ENCODE results near the gene GLE1. TPM values are rescaled to one million over a fixed set of nuclear protein-coding genes. Genes with fewer than 3 reads are reported as not detected.
A peak's percentile ranks its signal among the peaks of the same experiment; 100 is the strongest.
"Not testable (repeated sequence)": the region's sequence is repeated elsewhere in the genome, so short reads cannot be mapped to it uniquely, and the experiment has no call there.

Gene GLE1
- total RNA-seq, 2 donors from 2014 or later = 40.6 to 41.9 TPM

GRCh38 chr9:128484686-128485413 lies 19.7 kb upstream of the GLE1 start:
- Mint-ChIP-seq H3K4me3 (no peak overlapping the region), H3K27ac (no peak overlapping the region), H3K36me3 (peaks cover 21% of the 10 kb centered on the region), H3K9me3 (no peaks in the 10 kb centered on the region), H3K27me3 (no peaks in the 10 kb centered on the region), H3K4me1 (ENCODE audit: low read depth in 2 of 2) (peaks cover 0 to 8% of the 10 kb centered on the region in 2 donors)
- ATAC-seq (peak in 1 of 2 donors; percentile 32), DNase-seq (ENCODE audit: low spot score) (no peak)

GRCh38 chr9:128485414-128485855 lies 19.1 kb upstream of the GLE1 start:
- H3K36me3 Mint-ChIP-seq = peaks cover 22% of the 10 kb centered on the region
- ATAC-seq (no peak), DNase-seq (ENCODE audit: low spot score) (no peak)
- H3K4me3 Mint-ChIP-seq = no peak overlapping the region
- no peak overlapping the region for H3K27ac Mint-ChIP-seq
- H3K27me3 Mint-ChIP-seq = no peaks in the 10 kb centered on the region
- H3K9me3 Mint-ChIP-seq = no peaks in the 10 kb centered on the region
- H3K4me1 Mint-ChIP-seq (ENCODE audit: low read depth in 2 of 2) = peaks cover 0 to 8% of the 10 kb centered on the region in 2 donors

GRCh38 chr9:128486201-128486600 lies 18.3 kb upstream of the GLE1 start:
- H3K36me3 Mint-ChIP-seq = peaks cover 22% of the 10 kb centered on the region
- H3K27me3 Mint-ChIP-seq = no peaks in the 10 kb centered on the region
- peaks cover 0 to 8% of the 10 kb centered on the region in 2 donors for H3K4me1 Mint-ChIP-seq (ENCODE audit: low read depth in 2 of 2)
- H3K27ac Mint-ChIP-seq = no peak overlapping the region
- no peak overlapping the region for H3K4me3 Mint-ChIP-seq
- ATAC-seq (no peak), DNase-seq (ENCODE audit: low spot score) (no peak)
- H3K9me3 Mint-ChIP-seq = no peaks in the 10 kb centered on the region

- H3K27me3 Mint-ChIP-seq = no peaks in the 10 kb centered on the region
- H3K27ac Mint-ChIP-seq = no peak overlapping the region
- DNase-seq (ENCODE audit: low spot score) (no peak), ATAC-seq (no peak)
- H3K4me1 Mint-ChIP-seq (ENCODE audit: low read depth in 2 of 2) = no peaks in the 10 kb centered on the region
- peaks cover 19% of the 10 kb centered on the region for H3K36me3 Mint-ChIP-seq
- H3K4me3 Mint-ChIP-seq = no peak overlapping the region
- no peaks in the 10 kb centered on the region for H3K9me3 Mint-ChIP-seq
These were observed 11.1 kb upstream of the GLE1 start for GRCh38 chr9:128493424-128493823.

GRCh38 chr9:128494108-128494745 lies 10.3 kb upstream of the GLE1 start:
- ATAC-seq = peak in 1 of 2 donors; percentile 23
- DNase-seq (ENCODE audit: low spot score) = no peak
- H3K4me1 Mint-ChIP-seq (ENCODE audit: low read depth in 2 of 2) = no peaks in the 10 kb centered on the region
- no peaks in the 10 kb centered on the region for H3K27me3 Mint-ChIP-seq
- H3K9me3 Mint-ChIP-seq = no peaks in the 10 kb centered on the region
- H3K36me3 Mint-ChIP-seq = peaks cover 17% of the 10 kb centered on the region
- H3K4me3 Mint-ChIP-seq = no peak overlapping the region
- H3K27ac Mint-ChIP-seq = no peak overlapping the region

- H3K27ac Mint-ChIP-seq = no peak overlapping the region
- no peaks in the 10 kb centered on the region for H3K27me3 Mint-ChIP-seq
- DNase-seq (ENCODE audit: low spot score) = no peak
- no peaks in the 10 kb centered on the region for H3K9me3 Mint-ChIP-seq
- H3K4me1 Mint-ChIP-seq (ENCODE audit: low read depth in 2 of 2) = peaks cover 0 to under 1% of the 10 kb centered on the region in 2 donors
- H3K4me3 Mint-ChIP-seq = no peak overlapping the region
- ATAC-seq = no peak
- H3K36me3 Mint-ChIP-seq = peaks cover 14% of the 10 kb centered on the region
These were observed 9.8 kb upstream of the GLE1 start for GRCh38 chr9:128494746-128495129.

GRCh38 chr9:128495296-128495695 lies 9.2 kb upstream of the GLE1 start:
- Mint-ChIP-seq H3K27me3 (no peaks in the 10 kb centered on the region), H3K4me1 (ENCODE audit: low read depth in 2 of 2) (peaks cover 0 to 5% of the 10 kb centered on the region in 2 donors), H3K9me3 (no peaks in the 10 kb centered on the region), H3K27ac (peak overlapping the region in 1 of 2 donors; percentile 50), H3K36me3 (peaks cover 18% of the 10 kb centered on the region), H3K4me3 (no peak overlapping the region)
- no peak for DNase-seq (ENCODE audit: low spot score)
- no peak for ATAC-seq

GRCh38 chr9:128495804-128496417 lies 8.6 kb upstream of the GLE1 start:
- ATAC-seq (no peak), DNase-seq (ENCODE audit: low spot score) (no peak)
- Mint-ChIP-seq H3K4me3 (no peak overlapping the region), H3K27ac (peak overlapping the region in 1 of 2 donors; percentile 50), H3K9me3 (no peaks in the 10 kb centered on the region), H3K4me1 (ENCODE audit: low read depth in 2 of 2) (peaks cover 0 to 5% of the 10 kb centered on the region in 2 donors), H3K36me3 (peaks cover 19% of the 10 kb centered on the region), H3K27me3 (no peaks in the 10 kb centered on the region)

- ATAC-seq = no peak
- no peak for DNase-seq (ENCODE audit: low spot score)
- Mint-ChIP-seq H3K36me3 (peaks cover 21% of the 10 kb centered on the region), H3K27ac (no peak overlapping the region), H3K27me3 (no peaks in the 10 kb centered on the region), H3K9me3 (no peaks in the 10 kb centered on the region), H3K4me1 (ENCODE audit: low read depth in 2 of 2) (peaks cover 0 to 5% of the 10 kb centered on the region in 2 donors), H3K4me3 (no peak overlapping the region)
These were observed 6.5 kb upstream of the GLE1 start for GRCh38 chr9:128497824-128498610.

- no peak overlapping the region for H3K4me3 Mint-ChIP-seq
- H3K27ac Mint-ChIP-seq = no peak overlapping the region
- H3K36me3 Mint-ChIP-seq = peaks cover 21% of the 10 kb centered on the region
- no peak for DNase-seq (ENCODE audit: low spot score)
- peaks cover 5 to 11% of the 10 kb centered on the region in 2 donors for H3K4me1 Mint-ChIP-seq (ENCODE audit: low read depth in 2 of 2)
- no peaks in the 10 kb centered on the region for H3K27me3 Mint-ChIP-seq
- no peaks in the 10 kb centered on the region for H3K9me3 Mint-ChIP-seq
- ATAC-seq = no peak
These were observed 5.6 kb upstream of the GLE1 start for GRCh38 chr9:128498911-128499310.

GRCh38 chr9:128499920-128500319 lies 4.6 kb upstream of the GLE1 start:
- ATAC-seq = no peak
- no peak overlapping the region for H3K4me3 Mint-ChIP-seq
- no peaks in the 10 kb centered on the region for H3K27me3 Mint-ChIP-seq
- no peak overlapping the region for H3K27ac Mint-ChIP-seq
- DNase-seq (ENCODE audit: low spot score) = no peak
- H3K9me3 Mint-ChIP-seq = no peaks in the 10 kb centered on the region
- peaks cover 22% of the 10 kb centered on the region for H3K36me3 Mint-ChIP-seq
- H3K4me1 Mint-ChIP-seq (ENCODE audit: low read depth in 2 of 2) = peaks cover 7 to 12% of the 10 kb centered on the region in 2 donors

GRCh38 chr9:128503415-128503825 lies 1.1 kb upstream of the GLE1 start:
- not testable (repeated sequence) for H3K9me3 Mint-ChIP-seq; DNase-seq (ENCODE audit: low spot score); ATAC-seq; H3K27me3 Mint-ChIP-seq
- peaks cover 18 to 25% of the 10 kb centered on the region in 2 donors for H3K4me1 Mint-ChIP-seq (ENCODE audit: low read depth in 2 of 2)
- H3K36me3 Mint-ChIP-seq = peaks cover 18% of the 10 kb centered on the region
- peak overlapping the region; percentile 99 for H3K4me3 Mint-ChIP-seq
- peak overlapping the region in 1 of 2 donors; percentile 98 for H3K27ac Mint-ChIP-seq

GRCh38 chr9:128503870-128504269 lies 649 bp upstream of the GLE1 start:
- ATAC-seq = no peak
- Mint-ChIP-seq H3K4me1 (ENCODE audit: low read depth in 2 of 2) (peaks cover 22 to 29% of the 10 kb centered on the region in 2 donors), H3K27me3 (no peaks in the 10 kb centered on the region), H3K27ac (peak overlapping the region in 1 of 2 donors; percentile 98), H3K36me3 (peaks cover 18% of the 10 kb centered on the region), H3K4me3 (peak overlapping the region; percentile 99), H3K9me3 (no peaks in the 10 kb centered on the region)
- DNase-seq (ENCODE audit: low spot score) = no peak
